CD4-positive, alpha-beta T cell treated with Interleukin-1 beta for 1 hour (primary cell): Measurements from ENCODE around the gene GAPDHS.

ENCODE experiments used
- DNase-seq, 2 donors: peaks; one replicate each; pipeline ENCODE4 v3.0.0-alpha.2; 2020 to 2022

The GAPDHS gene

DNA sequence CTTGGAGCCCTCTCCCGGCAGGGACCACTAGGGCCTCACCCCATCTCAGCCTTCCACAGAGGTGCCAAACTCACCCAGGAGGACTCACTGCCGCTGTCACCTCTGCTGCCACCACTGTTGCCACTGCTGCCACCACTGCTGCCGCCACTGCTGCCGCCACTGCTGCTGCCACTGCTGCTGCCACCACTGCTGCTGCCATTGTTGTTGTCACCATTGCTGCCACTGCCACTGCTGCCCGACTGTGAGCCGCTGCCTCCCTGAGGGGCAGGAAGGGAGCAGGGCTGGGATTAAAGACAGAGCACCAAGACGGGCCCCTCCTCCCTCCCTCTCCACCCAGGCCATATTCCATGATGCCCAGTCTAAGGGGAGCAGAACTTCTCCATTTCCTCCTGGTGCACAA, 21.9 kb upstream of the GAPDHS start:
- DNase-seq: no peak

DNA sequence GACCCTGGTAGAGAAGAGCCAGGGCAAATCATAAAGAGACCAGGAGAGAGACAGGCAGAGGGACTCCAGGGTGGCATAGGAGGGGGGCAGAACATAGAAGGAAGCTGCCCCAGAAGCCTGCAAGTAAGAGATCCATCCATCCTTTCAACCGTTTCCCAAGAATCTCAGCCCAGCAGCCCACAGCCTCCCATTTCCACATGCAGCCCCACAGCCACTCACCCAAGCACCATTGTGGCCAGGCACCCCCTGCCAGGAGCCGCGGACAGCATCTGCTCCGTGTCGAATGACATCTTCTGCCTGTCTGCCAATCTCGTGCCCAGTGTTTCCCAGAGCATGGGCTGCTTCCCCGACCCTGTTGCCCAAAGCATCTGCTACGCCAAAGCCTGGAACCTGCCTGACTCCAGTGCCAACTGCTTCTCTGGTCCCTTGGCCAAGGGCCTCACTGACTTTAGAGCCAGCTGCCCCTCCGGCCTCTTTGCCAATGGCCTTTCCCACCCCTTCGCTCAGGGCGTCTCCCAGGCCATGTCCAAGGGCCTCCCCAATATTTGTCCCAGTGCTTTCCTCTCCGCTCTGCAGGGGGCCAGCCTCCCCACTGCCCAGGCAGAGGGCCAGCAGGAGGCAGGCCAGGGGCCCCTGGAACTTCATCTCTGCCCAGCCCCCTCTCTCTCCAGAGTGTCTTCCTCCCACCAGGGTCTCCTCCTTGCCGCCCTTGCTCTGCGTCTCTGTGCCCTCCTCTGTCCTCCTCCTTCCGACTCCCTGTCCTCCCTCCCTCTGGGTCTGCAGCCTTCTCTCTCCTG, 20.2 kb upstream of the GAPDHS start:
- no peak for DNase-seq

DNA sequence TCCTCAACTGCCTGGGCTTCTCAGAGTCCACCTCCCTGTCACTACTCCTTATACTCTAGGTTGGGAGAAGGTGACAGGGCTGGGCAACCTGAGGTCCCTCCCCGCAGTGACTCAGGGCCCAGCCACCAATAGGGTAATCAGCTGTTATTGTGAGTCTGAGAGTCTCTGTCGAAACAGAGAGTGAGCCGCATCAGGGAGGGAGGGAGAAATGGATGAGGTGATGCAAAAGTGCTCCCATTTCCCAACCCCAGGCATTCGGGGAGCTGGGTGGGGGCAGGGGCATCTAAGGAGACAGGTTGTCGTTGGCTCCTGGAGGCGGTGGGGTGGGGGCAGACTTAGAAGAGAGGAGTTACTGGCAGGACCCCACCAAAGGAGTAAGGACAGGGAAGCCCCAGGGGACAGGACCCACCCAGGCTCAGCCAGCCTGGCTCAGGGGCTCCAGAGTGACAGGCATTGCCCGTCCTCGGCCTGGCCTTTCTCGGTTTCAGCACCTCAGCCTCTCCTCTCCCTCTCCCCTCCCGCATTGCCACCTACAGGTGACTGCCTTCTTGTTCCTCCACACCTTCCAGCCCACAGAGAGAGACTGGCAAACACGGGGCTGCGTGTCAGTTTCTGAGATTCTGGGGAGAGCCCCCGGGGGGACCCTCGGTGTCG, 19.5 kb upstream of the GAPDHS start, which contains the start of gene DMKN:
DMKN (minus strand) TSS at position 22 of the 654 bp plus-strand sequence. CDS start 174 bp downstream, outside the sequence.
- DNase-seq: no peak

DNA sequence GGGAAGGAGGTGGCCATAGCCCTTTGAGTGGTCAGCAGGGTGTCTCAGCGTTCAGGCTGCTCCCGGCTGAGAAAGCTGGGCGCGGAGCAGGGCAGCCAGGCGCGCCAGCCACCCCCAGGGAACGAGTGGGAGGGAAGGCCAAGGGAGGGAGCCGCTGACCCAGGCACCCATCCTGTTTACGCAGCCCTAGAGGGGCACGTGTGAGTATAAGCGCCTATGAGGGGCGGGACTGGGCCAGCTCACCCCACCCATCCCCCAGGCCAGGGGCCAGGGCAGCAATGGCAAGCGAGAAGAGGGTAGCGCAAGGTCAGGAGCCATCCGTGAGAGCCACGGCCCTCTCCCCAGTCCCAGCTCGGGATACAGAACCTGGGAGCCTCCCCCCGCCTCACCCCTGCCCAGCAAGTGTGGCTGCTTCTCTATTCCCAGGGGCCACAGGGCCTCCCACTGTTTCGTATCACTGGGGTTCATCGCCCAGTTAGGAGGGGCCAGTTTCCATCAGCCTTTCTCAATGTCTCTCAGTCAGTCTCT, 18.9 kb upstream of the GAPDHS start:
- DNase-seq: no peak

DNA sequence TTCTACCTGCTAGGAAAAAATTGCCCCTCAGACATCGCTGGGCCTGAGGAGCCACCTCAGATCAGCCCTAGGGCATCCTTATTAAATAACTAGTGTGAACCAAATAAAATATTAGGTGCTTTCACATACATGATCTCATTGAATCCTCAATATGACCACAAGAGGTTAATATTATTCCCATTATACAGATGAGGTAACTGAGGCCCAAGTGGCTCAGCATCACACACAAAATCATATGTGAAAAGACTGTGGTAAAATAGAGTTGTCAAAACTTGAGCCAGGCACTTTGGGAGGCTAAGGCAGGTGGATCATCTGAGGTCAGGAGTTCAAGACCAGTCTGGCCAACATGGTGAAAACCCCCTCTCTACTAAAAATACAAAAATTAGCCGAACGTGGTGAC, 16.9 kb upstream of the GAPDHS start:
- no peak for DNase-seq

DNA sequence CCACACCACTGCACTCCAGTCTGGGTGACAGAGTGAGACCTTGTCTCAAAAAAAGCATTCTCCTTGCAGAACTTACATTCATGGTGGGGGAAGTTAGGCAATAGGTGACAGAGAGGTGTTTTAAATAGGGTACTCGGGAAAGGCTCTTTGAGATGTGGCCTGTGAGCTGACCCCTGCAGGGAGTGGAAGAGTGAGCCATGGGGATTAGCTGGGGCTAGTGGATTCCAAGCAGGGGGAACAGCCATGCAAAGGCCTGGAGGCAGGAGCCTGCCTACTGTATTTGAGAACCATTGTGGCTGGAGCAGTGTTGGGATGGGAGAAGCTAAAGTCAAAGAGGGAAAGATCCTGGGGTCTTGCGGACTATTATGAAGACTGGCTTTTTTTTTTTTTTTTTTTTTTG, 15.9 kb upstream of the GAPDHS start:
- no peak for DNase-seq

DNA sequence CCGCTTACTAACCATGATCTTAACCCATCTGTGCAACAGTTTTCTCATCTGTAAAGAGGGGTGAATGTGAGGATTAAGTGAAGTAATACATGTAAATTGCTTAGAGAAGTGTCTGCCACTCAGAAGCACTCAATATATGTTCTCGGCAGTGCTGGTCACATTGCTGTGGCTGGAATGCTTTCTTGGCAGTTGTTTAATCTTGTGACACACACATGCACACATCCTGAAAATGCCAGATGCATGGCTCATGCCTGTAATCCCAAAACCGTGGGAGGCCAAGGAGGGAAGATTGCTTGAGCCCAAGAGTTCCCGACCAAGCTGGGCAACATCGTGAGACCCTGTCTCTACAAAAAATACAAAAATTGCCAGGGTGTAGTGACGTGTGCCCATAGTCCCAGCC, 14.9 kb upstream of the GAPDHS start:
- DNase-seq: no peak

DNA sequence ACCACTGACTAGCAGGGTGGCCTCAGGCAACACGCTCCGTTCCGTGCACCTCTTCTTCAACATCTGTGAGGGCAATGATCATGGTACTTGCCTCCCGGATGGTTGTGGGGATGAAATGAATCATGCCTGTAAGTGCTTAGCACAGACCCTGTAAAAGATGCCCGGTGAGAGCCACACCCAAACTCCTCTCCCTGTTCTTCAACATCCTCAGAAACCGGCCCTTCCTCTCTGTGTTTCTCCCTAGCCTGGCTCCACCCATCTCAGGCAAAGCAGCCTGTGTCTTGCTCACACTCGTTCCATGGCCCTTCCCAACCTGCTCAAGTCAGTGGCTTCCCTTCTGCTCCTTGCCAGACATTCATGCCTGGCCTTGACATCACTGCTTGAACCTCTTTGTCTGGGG, 14.0 kb upstream of the GAPDHS start:
- no peak for DNase-seq

DNA sequence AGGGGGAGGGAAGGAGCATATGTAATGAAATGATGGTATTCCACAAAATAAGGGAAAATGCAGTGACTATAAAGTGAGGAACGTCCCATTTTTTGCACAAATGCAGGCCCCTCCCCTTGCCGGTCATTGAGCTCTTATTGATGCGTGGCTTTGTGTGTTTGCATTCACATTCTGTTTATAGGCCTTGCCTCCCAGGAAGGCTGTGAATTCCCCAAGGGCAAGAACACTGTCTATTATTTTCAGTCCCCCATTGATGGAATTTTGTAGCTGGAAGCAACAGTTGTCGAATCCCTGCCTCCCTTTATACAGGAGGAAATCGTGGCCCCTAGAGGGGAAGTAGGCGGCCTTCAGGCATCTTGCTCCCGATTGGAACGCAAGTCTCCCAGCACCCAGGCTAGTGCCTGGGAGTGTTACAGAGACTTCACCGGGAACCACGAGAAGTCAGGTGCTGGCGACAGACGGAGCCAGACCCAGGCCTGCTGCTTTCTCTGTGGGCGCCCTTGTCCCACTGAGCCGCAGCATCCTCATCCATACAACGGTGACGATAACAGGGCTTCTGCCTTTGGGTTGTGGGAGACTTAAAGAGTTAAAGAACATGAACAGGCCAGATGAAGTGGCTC, 12.0 kb upstream of the GAPDHS start:
- no peak for DNase-seq

DNA sequence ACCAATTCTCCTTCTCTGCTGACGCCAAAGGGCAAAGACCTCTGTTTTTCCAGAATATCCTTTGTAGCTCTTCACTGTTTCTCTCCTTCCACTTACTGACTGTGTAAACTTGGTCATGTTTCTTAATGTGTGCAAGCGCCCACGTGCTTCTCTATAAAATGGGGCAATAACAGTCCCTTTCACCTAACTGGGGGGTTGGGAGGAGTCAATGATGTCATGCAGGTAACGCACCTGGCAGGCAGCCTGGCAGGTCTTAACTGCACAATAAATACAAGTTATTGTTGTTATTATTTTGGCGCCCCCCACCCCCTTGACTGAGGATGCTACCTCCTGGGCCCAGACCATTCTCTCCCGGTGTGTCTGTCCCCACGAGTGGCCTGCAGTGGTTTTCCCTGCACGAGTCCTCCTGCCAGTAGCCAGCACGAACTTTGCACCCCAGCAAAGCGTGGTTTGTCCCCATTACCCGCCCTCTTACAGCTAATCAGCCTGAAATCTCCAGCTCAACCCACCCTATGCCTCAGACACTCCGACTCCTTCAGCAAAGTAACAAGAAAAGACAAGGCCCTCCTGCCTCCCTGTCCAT, 10.4 kb upstream of the GAPDHS start:
- no peak for DNase-seq

DNA sequence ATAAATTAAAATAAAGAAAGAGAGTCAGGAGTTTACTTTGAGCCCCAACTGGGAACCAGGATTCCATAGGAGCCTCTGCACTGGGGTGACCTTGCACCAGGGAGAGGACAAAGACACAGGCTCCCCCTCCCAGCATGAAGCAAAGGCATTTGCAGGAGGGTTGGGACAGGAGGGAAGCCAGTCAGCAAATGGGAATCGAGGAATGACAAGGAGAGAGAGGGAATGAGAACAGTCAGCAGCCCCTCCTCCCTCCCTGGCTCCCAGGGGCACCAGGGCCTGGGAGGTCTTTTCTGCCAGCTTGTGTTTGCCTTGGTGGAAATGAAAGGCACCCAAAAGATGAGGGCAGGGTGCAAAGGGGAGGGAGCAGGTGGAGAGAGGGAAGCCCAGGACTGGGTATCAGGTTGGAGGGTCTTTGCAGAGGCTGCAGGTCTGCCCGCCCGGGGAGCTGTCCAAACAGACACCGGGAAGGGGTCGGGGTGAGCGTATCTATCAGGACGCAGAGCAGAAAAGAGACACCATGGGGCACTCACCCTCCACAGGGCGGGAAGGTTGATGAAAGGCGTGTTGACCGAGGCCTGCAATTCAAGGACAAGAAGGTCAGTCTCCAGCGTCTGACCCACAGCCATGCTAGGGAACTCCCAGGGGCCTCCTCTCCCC, 8.9 kb upstream of the GAPDHS start:
- no peak for DNase-seq

DNA sequence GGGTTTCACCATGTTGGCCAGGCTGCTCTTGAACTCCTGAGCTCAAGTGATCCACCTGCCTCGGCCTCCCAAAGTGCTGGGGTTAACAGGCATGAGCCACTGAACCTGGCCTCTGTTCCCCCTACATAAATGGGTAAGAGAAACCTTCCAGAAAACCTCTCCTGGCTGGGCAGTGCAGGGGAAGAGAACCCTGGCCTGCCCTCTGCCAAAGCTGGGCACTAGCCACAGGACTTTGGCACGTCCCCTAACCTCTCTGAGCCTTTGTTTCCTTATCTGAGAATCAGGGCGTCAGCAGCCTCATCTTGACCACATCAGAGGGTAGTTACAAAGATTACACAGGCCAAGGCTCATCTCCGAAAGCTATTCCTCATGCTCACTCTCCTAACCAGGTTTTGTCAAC, 7.4 kb upstream of the GAPDHS start:
- no peak for DNase-seq

DNA sequence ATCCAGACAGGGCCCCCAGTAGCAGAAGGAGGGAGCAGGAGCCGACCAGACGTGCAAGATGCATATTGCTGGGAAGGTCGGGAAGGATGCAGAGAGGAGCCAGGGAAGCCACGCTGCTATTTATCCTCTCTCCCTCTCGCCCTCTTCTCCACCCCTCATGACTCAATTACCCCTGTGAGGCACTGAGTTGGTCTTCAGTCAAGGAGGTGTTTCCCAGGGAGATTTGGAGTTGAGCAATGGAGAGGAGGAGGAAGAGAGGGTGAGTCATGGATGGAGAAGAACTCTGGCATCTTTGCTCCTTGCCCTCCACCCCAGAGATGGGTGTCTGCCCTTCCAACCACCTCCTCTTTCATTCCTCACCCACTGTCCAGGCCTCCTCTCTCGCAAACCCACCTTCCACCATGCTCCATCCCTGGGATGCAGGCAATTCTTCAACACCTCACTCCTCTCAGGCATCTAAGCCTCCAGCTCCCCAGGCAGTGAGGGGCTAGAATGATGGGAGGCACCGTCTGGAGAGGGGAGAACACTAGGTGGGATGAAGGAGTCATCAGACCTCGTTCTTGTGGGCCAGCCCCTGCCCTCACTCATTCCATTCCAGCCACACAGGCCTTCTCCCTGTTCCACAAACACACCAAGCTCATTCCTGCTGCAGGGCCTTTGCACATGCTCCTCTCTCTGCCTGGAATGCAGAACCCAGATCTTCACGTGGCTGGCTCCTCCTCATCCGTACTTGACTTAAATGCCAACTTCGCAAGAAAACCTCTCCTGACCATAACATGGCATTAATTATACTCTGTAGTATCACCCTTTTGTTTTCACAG, 4.8 kb upstream of the GAPDHS start, which contains the start of gene SBSN:
SBSN (minus strand) TSS at position 94 of the 821 bp plus-strand sequence; CDS start at position 64, 30 bp downstream.
- DNase-seq: no peak

DNA sequence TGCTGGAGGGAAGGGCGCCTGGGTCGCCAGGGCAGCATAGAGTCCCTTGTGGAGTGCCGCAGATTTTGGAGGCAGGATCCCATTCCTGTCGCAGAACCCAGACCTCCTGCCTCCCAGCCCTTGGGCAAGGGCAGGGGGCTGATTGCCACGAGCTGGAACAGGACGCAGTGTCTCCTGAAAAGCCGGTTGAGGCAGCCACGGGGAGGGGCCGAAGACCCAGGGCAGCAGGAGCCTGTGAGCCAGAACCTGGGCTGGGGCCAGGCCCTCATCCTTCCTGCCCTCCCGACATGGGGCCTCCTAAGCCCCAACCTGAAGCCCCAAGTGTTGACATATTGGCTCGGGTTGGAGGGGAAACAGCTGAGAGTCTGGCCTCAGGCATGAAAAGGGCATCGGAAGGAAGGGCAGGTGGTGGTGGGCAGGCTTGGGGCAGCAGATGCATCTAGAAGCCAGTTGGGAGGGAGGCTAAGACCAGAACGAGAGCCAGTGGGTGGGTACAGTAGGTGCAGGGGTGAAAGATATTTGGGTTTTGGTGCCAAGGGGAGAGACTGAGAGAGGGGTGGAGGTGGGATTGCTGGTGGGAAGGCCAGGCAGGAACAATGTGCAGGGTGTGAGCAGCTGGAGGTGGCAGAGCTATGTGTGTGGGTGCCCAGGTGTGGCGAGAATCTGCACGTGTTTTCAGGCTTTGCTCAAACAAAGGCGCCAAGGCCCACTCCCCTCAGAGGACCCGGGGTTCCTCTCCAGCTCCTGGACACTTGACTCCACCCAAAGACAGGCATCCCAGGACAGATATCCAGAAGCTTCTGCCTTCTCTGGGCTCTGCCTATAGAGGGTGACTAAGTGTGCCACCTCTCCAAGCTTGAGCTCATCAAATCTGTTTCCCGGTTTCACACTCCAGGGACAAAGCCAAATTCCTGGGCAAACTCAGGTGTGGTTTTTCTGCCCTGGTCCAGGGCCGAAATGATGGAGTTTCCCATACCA, 3.7 kb upstream of the GAPDHS start:
- DNase-seq: no peak

DNA sequence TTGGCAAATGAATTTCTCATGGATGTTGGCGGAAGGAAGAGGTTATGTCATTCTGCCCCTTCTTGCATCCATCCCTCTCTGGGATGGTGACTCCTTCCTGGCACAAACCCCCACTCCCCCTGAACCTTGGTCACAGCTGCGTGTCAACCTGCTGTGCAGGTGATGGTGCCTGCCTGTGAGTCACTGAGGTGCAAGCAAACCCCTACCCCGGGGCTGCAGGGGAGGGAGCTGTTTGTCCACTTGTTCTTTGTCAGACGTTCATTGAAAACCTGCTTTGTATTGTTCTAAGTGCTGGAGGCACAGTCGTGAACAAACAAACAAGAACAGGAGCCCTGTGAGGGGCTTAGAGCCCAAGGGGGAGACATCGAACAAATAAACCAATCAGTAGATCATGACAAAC, 2.0 kb upstream of the GAPDHS start:
- no peak for DNase-seq

DNA sequence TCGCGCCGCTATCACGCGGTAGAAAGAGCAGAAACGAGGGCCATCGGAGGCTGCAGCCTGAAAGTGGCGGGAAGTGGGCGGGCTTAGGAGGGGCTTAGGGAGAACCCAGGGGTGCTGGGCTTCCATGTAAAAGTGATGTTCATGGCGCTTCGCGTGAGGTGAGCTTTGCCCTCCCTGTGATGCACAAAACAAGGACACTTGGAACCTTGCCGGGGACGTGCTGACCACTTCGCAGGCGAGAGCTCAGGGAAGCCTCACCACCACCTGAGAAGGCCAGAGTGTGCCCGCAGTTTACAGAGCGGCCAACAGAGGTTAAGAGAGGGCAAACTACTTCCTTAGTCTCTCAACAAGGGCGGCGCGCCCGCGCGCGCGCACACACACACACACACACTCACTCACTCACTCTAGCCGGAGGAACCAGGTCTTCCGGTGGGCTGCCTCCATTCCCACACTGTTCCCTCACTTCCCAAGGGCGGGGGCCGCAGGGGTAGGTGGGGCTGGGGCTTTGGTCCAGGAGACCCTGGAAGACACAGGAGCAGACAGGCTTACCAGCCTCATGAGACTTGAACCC, 651 bp downstream of the GAPDHS start:
- DNase-seq: peak; percentile 39 to 46

DNA sequence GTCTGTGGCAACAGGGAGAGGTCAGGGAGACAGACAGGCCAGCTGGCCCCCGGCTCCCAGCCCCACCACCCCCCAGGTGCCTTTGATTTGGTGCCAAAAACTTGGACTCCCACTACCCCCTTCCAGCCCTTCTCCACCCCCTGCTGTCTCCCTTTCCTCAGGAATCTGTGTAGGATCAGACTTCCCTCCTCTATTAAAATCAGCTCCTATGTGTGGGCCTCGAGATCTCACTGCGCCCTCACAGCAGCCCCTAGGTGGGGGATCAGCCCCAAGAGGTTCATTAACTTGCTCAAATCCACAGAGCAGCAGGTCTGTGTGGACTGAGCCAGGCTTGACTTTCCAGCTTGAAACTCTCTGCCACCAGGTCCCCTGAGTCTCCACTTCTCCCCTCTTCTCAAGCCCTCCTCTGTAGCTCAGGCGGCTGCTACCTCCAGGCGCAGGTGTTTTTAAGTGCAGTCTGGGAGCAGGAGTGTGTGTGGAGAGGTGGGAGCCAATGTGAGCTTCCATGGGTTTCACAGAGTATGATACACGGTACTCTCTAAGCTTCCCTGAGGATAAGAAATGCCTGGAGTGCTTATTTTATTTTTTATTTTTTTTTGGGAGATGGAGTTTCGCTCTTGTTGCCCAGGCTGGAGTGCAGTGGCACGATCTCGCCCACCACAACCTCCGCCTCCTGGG, 1.7 kb downstream of the GAPDHS start:
- no peak for DNase-seq

DNA sequence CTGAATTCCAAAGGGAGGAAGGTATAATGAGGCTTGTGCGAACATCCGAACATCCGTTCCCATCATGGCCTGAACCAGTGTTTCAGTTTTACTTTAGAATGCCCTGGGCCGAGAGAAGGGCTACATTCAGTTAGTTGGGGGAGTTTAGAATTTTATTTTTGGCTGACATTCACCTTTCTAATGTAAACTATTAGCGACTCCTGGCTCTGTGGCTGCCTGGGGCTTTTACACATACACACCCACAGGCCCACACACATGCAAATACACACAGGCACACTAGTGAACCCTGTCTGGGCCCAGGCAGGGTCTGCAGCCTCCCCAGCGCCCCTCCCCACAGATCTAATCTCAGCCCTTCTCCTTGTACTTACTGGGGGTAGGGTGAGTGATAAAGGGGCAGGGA, 6.1 kb downstream of the GAPDHS start:
- DNase-seq: no peak

DNA sequence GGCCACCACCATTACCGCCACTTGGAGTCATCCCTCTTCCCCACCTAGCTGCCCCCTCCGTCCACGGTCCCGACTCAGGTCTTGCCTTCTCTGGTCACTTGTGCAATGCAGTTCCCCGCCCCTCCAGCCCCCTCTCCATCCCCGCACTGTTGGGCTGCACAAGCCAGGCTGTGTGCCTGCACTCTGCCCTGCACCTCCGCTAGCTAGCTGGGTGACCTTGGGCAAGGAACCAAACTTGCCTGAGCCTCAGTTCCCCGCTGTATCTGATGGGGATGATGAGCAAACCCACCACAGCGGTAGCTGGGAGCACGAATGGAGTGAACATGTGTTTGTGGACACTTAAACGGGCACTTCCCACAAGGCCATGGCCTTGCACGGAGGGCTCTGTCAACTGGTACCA, 6.6 kb downstream of the GAPDHS start:
- no peak for DNase-seq
